Keratinocyte (primary cell): ENCODE data around the gene SH3D19. TPM values are rescaled to one million over a fixed set of nuclear protein-coding genes. Genes with fewer than 3 reads are reported as not detected.

Source experiments
- DNase-seq: peaks from one replicate; pipeline ENCODE4 v3.0.0-alpha.2; 2011; ENCODE audit warnings: low read depth, missing footprints, low spot score
- FAIRE-seq: peaks from 2 replicates; lab custom pipeline; 2011; peaks lifted over from hg19 to GRCh38; lab: Jason Lieb, UNC
- H2AFZ ChIP-seq: 2 replicates; pipeline ENCODE4 v1.6.0; 2012; ENCODE audit warnings: low read length, control low read depth, inconsistent platforms; ENCODE audit not compliant: control insufficient read depth
- H3K27ac ChIP-seq: 2 replicates; pipeline ENCODE4 v1.5.1; 2011; ENCODE audit warnings: low read length; ENCODE audit not compliant: control insufficient read depth, insufficient read depth
- H3K27me3 ChIP-seq: 3 replicates; pipeline ENCODE4 v1.6.0; 2011; ENCODE audit warnings: low read length; ENCODE audit not compliant: control insufficient read depth, insufficient read depth; ENCODE audit errors: extremely low read depth
- H3K36me3 ChIP-seq, 2 experiments: 2 replicates in 1 of 2; 3 replicates in 1 of 2; pipeline ENCODE4 v1.5.1; 2011; ENCODE audit warnings: low read length in 2 of 2, mild to moderate bottlenecking in 1 of 2; ENCODE audit not compliant: control insufficient read depth in 2 of 2, insufficient read depth in 2 of 2; ENCODE audit errors: extremely low read depth in 1 of 2
- H3K4me1 ChIP-seq: 3 replicates; pipeline ENCODE4 v1.5.1; 2011; ENCODE audit warnings: low read length; ENCODE audit not compliant: control insufficient read depth, insufficient read depth; ENCODE audit errors: extremely low read depth
- H3K4me2 ChIP-seq: 3 replicates; pipeline ENCODE4 v1.6.0; 2011; ENCODE audit warnings: low read depth, low read length; ENCODE audit not compliant: control insufficient read depth, insufficient read depth; ENCODE audit errors: extremely low read depth
- H3K4me3 ChIP-seq, 3 experiments: fragments of 200-600 bp in 1 of 3; sonication (generic) in 1 of 3; 2 replicates in 2 of 3; 3 replicates in 1 of 3; pipeline ENCODE4 v1.5.1; 2011 to 2016; ENCODE audit warnings: low read length in 3 of 3, mild to moderate bottlenecking in 3 of 3, control low read depth in 2 of 3, inconsistent platforms in 1 of 3, low read depth in 1 of 3, mixed read lengths in 1 of 3, mixed run types in 1 of 3, moderate library complexity in 1 of 3; ENCODE audit not compliant: control insufficient read depth in 2 of 3, insufficient read depth in 2 of 3; ENCODE audit errors: extremely low read depth in 1 of 3
- H3K79me2 ChIP-seq: 2 replicates; pipeline ENCODE4 v1.6.0; 2012; ENCODE audit warnings: low read length; ENCODE audit not compliant: control insufficient read depth, insufficient read depth
- H3K9ac ChIP-seq: 3 replicates; pipeline ENCODE4 v1.6.0; 2011; ENCODE audit warnings: low read length; ENCODE audit not compliant: control insufficient read depth, insufficient read depth; ENCODE audit errors: extremely low read depth
- H3K9me1 ChIP-seq: 3 replicates; pipeline ENCODE4 v1.6.0; 2011; ENCODE audit warnings: low read length; ENCODE audit not compliant: control insufficient read depth, insufficient read depth; ENCODE audit errors: extremely low read depth
- H3K9me3 ChIP-seq: 2 replicates; pipeline ENCODE4 v1.5.1; 2012; ENCODE audit warnings: low read depth, low read length; ENCODE audit not compliant: control insufficient read depth
- H4K20me1 ChIP-seq: 3 replicates; pipeline ENCODE4 v1.6.0; 2011; ENCODE audit warnings: low read length; ENCODE audit not compliant: control insufficient read depth, insufficient read depth; ENCODE audit errors: extremely low read depth
- CTCF ChIP-seq, 3 experiments: IDR thresholded peaks in 1 of 3; conservative IDR thresholded peaks in 1 of 3; optimal IDR thresholded peaks in 1 of 3; 2 replicates in 2 of 3; 3 replicates in 1 of 3; pipeline versions ENCODE3 to v1.5.1; 2011; ENCODE audit warnings: low read length in 3 of 3, mild to moderate bottlenecking in 3 of 3, moderate library complexity in 2 of 3, control low read depth in 1 of 3, inconsistent platforms in 1 of 3; ENCODE audit not compliant: insufficient read depth in 2 of 3; ENCODE audit errors: extremely low read depth in 1 of 3
- EZH2 ChIP-seq: IDR thresholded peaks from one replicate; pipeline ENCODE4 v1.6.1; 2012; ENCODE audit warnings: inconsistent platforms, mild to moderate bottlenecking, low read length, moderate library complexity
- dilution Hi-C: fragments of 300-500 bp; cut with MboI; formaldehyde crosslinking; loops from one replicate; pipeline ENCODE4 v1.7.0; 2020; ENCODE audit warnings: low sequenced_read_pairs; ENCODE audit not compliant: extremely low pct_ligation_motif_present
- polyA plus RNA-seq, 5 experiments: library from polyadenylated mRNA; depleted of rRNA in 3 of 5; stranded (reverse) in 3 of 5; stranded (forward) in 1 of 5; unstranded in 1 of 5; fragments of >200 nt; gene quantifications; 1 replicate in 1 of 5; 2 replicates in 3 of 5; 3 replicates in 1 of 5; pipeline versions ENCODE4 v1.2.1 to v1.2.3, GENCODE V29; 2011 to 2012; ENCODE audit warnings: missing spikeins in 2 of 5, low read depth in 1 of 5, low replicate concordance in 1 of 5

Gene SH3D19
- polyA plus RNA-seq, 1 donor (not counting 4 experiments of a cell fraction or from before 2014, with no cell fraction given): 24.8 TPM

GRCh38 chr4:151199319-151200190 is 125.8 kb downstream of the SH3D19 start:
- H3K36me3 ChIP-seq: no peaks in the 10 kb centered on the region
- FAIRE-seq (no peak), DNase-seq (no peak)
- H3K9me1 ChIP-seq: no peaks in the 10 kb centered on the region
- dilution Hi-C loops: no loop called here
- no peak overlapping the region for H2AFZ ChIP-seq
- no peak overlapping the region for H3K4me3 ChIP-seq
- no peak overlapping the region for H3K27ac ChIP-seq
- H3K4me1 ChIP-seq: peaks cover 23% of the 10 kb centered on the region
- no peak overlapping the region for H3K4me2 ChIP-seq
- no peaks in the 10 kb centered on the region for H3K9me3 ChIP-seq
- H3K27me3 ChIP-seq: no peaks in the 10 kb centered on the region
- H3K9ac ChIP-seq: no peak overlapping the region
- peaks cover 11% of the 10 kb centered on the region for H3K79me2 ChIP-seq
- no peak for TF ChIP-seq CTCF (optimal IDR thresholded peaks at IDR 0.05 in 1 of 3, IDR thresholded peaks at IDR 0.05 in 1 of 3, conservative IDR thresholded peaks at IDR 0.05 in 1 of 3; ENCODE audit: extremely low read depth in 1 of 3, insufficient read depth in 2 of 3, low read length in 3 of 3)
- no peak for TF ChIP-seq EZH2
- no peaks in the 10 kb centered on the region for H4K20me1 ChIP-seq

GRCh38 chr4:151198748-151199147 is 126.7 kb downstream of the SH3D19 start:
- Histone ChIP-seq H3K4me3 (no peak overlapping the region), H3K79me2 (peaks cover 12% of the 10 kb centered on the region)

More at GRCh38 chr4:151198748-151199147, 126.7 kb downstream of the SH3D19 start:
- DNase-seq: no peak
- H2AFZ ChIP-seq: no peak overlapping the region
- no peaks in the 10 kb centered on the region for H3K9me1 ChIP-seq
- TF ChIP-seq EZH2: no peak
- H3K9ac ChIP-seq: no peak overlapping the region
- H3K27me3 ChIP-seq: no peaks in the 10 kb centered on the region
- no peak for FAIRE-seq
- H3K36me3 ChIP-seq: no peaks in the 10 kb centered on the region
- H3K27ac ChIP-seq: peak overlapping the region; percentile 49
- no peaks in the 10 kb centered on the region for H4K20me1 ChIP-seq
- H3K4me2 ChIP-seq: no peak overlapping the region
- H3K9me3 ChIP-seq: no peaks in the 10 kb centered on the region
- peaks cover 23% of the 10 kb centered on the region for H3K4me1 ChIP-seq
- dilution Hi-C loops: no loop called here
